Tibial nerve (tissue), 4 donors: ENCODE measurements around the gene RIN2. TPM values are rescaled to one million over a fixed set of nuclear protein-coding genes. Genes with fewer than 3 reads are reported as not detected.

Experiments used
- DNase-seq, 2 donors: peaks; one replicate each; pipeline ENCODE4 v3.0.0-alpha.2; 2019; ENCODE audit warnings: low spot score in 2 of 2
- H3K27ac ChIP-seq, 4 donors: fragments of 200-600 bp; sonication (generic) in 3 of 4; one replicate each; pipeline ENCODE4 v1.5.1; 2017 to 2019; ENCODE audit warnings: mild to moderate bottlenecking in 1 of 4
- H3K27me3 ChIP-seq, 2 donors: fragments of 200-600 bp; sonication (generic) in 1 of 2; one replicate each; pipeline versions ENCODE4 v1.5.1 to v1.6.0; 2017 to 2019
- H3K36me3 ChIP-seq, 3 donors: fragments of 200-600 bp; sonication (generic); one replicate each; pipeline ENCODE4 v1.5.1; 2018 to 2019
- H3K4me1 ChIP-seq, 4 donors: fragments of 200-600 bp; sonication (generic) in 3 of 4; one replicate each; pipeline ENCODE4 v1.5.1; 2017 to 2019
- H3K4me3 ChIP-seq, 4 donors: fragments of 200-600 bp; sonication (generic) in 3 of 4; one replicate each; pipeline ENCODE4 v1.5.1; 2017 to 2019; ENCODE audit warnings: mild to moderate bottlenecking in 1 of 4, moderate library complexity in 1 of 4
- H3K9me3 ChIP-seq, 4 donors: fragments of 200-600 bp; sonication (generic) in 3 of 4; one replicate each; pipeline ENCODE4 v1.5.1; 2017 to 2019
- EP300 ChIP-seq, 2 donors: sonication (generic); formaldehyde crosslinking; IDR thresholded peaks; one replicate each; pipeline ENCODE4 v1.6.1; 2017; ENCODE audit warnings: antibody characterized with exemption in 2 of 2, mild to moderate bottlenecking in 1 of 2
- POLR2A ChIP-seq, 2 donors: fragments of 450-650 bp; IDR thresholded peaks; one replicate each; pipeline ENCODE4 v1.6.1; 2017; ENCODE audit warnings: antibody characterized with exemption in 2 of 2, mild to moderate bottlenecking in 2 of 2, moderate library complexity in 2 of 2
- WGBS, 2 donors: methylation state at CpG; one replicate each; pipeline ENCODE4 v1.1.5; 2018; 5-methylcytosine and 5-hydroxymethylcytosine counted together
- total RNA-seq, 4 donors: library from RNA; depleted of rRNA; stranded (reverse); fragments of >200 nt; gene quantifications; one replicate each; pipeline ENCODE4 v1.1.0, GENCODE V29; 2016
- TF ChIP-seq, protein P1 (sequence below), 5 experiments: fragments of 200-600 bp in 3 of 5; fragments of 450-650 bp in 2 of 5; sonication (generic) in 3 of 5; IDR thresholded peaks; one replicate each; pipeline ENCODE4 v1.5.1; 2016 to 2019; ENCODE audit warnings: antibody characterized with exemption in 5 of 5, mild to moderate bottlenecking in 3 of 5, moderate library complexity in 2 of 5

RIN2 gene
- total RNA-seq, 4 donors from 2014 or later: 65.1 to 91.5 (median 69.9) TPM

DNA sequence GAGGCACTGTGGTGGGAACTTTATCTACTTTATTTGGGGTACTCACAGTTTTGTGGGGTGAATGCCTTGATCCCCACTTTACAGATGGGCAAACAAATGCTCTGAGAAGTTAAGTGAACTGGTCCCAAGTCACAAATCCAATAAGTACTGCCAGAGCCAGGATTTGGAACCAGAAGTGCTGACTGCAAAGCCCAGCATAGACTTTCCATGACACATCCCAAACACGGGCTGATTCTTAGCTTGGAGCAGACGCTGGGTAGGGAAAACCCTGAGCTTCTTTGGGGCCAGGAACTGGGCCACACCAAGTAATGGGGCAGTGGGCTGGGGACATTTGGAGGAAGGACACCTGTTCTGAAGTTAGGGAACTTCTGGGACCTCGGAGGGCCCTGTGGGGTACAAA lies 20.3 kb downstream of the RIN2 start:
- no peak for DNase-seq
- Histone ChIP-seq H3K27ac (peak overlapping the region in 2 of 4 donors; percentile 49 to 74), H3K27me3 (no peaks in the 10 kb centered on the region), H3K36me3 (no peaks in the 10 kb centered on the region), H3K4me3 (no peak overlapping the region), H3K4me1 (peaks cover 0 to 57% (median 11%) of the 10 kb centered on the region in 4 donors), H3K9me3 (no peaks in the 10 kb centered on the region)
- WGBS, 2 donors: 68 to 69% methylated on average over 3 of the region's 3 CpGs
- TF ChIP-seq, protein P1, sequence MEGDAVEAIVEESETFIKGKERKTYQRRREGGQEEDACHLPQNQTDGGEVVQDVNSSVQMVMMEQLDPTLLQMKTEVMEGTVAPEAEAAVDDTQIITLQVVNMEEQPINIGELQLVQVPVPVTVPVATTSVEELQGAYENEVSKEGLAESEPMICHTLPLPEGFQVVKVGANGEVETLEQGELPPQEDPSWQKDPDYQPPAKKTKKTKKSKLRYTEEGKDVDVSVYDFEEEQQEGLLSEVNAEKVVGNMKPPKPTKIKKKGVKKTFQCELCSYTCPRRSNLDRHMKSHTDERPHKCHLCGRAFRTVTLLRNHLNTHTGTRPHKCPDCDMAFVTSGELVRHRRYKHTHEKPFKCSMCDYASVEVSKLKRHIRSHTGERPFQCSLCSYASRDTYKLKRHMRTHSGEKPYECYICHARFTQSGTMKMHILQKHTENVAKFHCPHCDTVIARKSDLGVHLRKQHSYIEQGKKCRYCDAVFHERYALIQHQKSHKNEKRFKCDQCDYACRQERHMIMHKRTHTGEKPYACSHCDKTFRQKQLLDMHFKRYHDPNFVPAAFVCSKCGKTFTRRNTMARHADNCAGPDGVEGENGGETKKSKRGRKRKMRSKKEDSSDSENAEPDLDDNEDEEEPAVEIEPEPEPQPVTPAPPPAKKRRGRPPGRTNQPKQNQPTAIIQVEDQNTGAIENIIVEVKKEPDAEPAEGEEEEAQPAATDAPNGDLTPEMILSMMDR (IDR thresholded peaks at IDR 0.05): no peak
- no peak for TF ChIP-seq POLR2A (IDR thresholded peaks at IDR 0.05)

DNA sequence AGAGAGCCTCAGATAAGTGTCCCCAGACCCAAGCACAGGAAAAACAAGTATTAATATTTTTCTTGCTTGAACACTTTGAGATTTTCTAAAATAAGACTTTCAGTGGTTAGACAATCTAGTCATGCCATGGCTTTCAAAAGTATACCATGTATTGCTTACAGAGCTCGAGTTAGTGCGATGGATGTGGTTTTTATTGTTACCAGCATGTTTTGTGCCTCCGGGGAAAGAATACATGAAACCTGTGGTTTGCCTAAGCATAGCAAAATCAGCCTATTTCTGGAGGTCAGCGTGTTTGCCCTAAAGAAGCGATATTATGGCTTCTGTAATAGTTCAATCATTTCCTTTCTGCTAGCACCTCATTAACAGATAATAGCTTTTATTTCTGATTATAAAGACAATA lies 21.6 kb downstream of the RIN2 start:
- Histone ChIP-seq H3K27me3 (no peaks in the 10 kb centered on the region), H3K36me3 (no peaks in the 10 kb centered on the region), H3K4me3 (no peak overlapping the region), H3K9me3 (no peaks in the 10 kb centered on the region), H3K4me1 (peaks cover 0 to 60% (median 12%) of the 10 kb centered on the region in 4 donors), H3K27ac (no peak overlapping the region)
- TF ChIP-seq POLR2A (IDR thresholded peaks at IDR 0.05): no peak
- WGBS, 2 donors: 60 to 78% methylated on average over 5 of the region's 5 CpGs
- DNase-seq: no peak

DNA sequence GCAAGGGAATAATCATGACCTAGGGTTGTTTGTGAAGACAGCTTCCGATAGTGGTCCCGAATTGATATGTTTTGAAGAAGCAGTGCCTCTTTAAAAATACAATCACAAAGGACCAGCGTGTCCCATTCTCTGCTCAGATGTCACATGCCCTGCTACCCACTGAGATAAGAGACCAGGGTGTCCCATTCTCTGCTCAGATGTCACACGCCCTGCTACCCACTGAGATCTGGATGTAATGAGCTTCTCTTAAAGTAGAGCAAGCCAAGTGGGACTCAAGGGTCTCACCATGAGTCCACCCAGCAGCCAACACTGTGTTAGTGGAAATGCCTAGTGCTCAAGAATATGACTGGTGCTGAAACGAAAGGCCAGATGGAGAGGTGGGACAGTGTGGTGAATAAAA lies 22.2 kb downstream of the RIN2 start:
- Histone ChIP-seq H3K4me1 (peaks cover 0 to 60% (median 12%) of the 10 kb centered on the region in 4 donors), H3K36me3 (no peaks in the 10 kb centered on the region), H3K9me3 (no peaks in the 10 kb centered on the region), H3K27me3 (no peaks in the 10 kb centered on the region), H3K4me3 (no peak overlapping the region), H3K27ac (no peak overlapping the region)
- TF ChIP-seq, protein P1 (IDR thresholded peaks at IDR 0.05): no peak
- TF ChIP-seq POLR2A (IDR thresholded peaks at IDR 0.05) (no peak), EP300 (IDR thresholded peaks at IDR 0.05) (no peak)
- no peak for DNase-seq
- WGBS, 2 donors: 74 to 80% methylated on average over 5 of the region's 5 CpGs

DNA sequence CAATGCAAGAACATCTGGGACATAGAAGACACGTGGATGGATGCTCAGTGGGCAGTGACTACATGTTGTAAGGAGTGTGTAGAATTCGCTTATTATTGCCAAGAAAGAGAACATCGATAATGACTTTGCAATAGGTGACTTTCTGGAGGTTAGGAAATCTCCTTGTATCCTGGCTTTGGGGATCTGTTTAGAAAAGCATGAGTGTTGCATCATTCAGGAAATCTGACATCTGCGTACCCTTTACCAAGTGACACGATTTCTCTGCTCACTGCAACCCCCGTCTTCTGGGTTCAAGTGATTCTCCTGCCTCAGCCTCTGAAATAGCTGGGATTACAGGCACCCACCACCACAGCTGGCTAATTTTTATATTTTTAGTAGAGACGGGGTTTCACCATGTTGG lies 23.2 kb downstream of the RIN2 start:
- 92 to 94% methylated on average over 7 of the region's 7 CpGs for WGBS, 2 donors
- no peak overlapping the region for H3K27ac ChIP-seq
- H3K36me3 ChIP-seq: no peaks in the 10 kb centered on the region
- DNase-seq: no peak
- no peaks in the 10 kb centered on the region for H3K9me3 ChIP-seq
- H3K27me3 ChIP-seq: no peaks in the 10 kb centered on the region
- no peak overlapping the region for H3K4me3 ChIP-seq
- TF ChIP-seq POLR2A (IDR thresholded peaks at IDR 0.05) (no peak), EP300 (IDR thresholded peaks at IDR 0.05) (no peak)
- TF ChIP-seq, protein P1 (IDR thresholded peaks at IDR 0.05): no peak
- H3K4me1 ChIP-seq: peaks cover 0 to 60% (median 18%) of the 10 kb centered on the region in 4 donors

DNA sequence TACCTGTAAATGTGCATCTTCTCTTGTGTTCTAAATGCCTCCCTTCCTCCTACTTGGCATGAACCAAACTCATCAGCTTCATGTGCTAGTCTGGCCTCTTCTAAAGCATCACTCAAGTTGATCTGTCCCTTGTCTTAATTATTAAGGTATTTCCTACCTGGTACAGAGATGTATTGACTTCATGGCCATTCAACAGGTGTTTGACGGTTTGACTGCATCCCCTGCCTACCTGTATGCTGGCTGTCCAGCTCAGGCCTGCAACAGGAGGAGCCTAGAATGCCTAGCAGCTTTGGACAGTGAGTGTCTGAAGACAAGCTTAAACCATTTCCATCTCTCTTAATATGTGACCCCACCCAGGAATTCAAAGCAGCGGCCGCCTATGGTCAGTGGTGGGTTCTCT lies 24.6 kb downstream of the RIN2 start:
- WGBS, 2 donors: 81 to 88% methylated on average over 3 of the region's 3 CpGs

More for the DNA sequence above, 24.6 kb downstream of the RIN2 start:
- no peak for DNase-seq
- no peaks in the 10 kb centered on the region for H3K36me3 ChIP-seq
- H3K9me3 ChIP-seq: no peaks in the 10 kb centered on the region
- TF ChIP-seq EP300 (IDR thresholded peaks at IDR 0.05) (no peak), POLR2A (IDR thresholded peaks at IDR 0.05) (no peak)
- TF ChIP-seq, protein P1 (IDR thresholded peaks at IDR 0.05): no peak
- H3K4me3 ChIP-seq: no peak overlapping the region
- H3K4me1 ChIP-seq: peaks cover 0 to 54% (median 16%) of the 10 kb centered on the region in 4 donors
- H3K27ac ChIP-seq: no peak overlapping the region
- no peaks in the 10 kb centered on the region for H3K27me3 ChIP-seq
